ENCODE results near the gene BST2.
A peak's percentile ranks its signal among the peaks of the same experiment; 100 is the strongest.

Gene BST2

DNA sequence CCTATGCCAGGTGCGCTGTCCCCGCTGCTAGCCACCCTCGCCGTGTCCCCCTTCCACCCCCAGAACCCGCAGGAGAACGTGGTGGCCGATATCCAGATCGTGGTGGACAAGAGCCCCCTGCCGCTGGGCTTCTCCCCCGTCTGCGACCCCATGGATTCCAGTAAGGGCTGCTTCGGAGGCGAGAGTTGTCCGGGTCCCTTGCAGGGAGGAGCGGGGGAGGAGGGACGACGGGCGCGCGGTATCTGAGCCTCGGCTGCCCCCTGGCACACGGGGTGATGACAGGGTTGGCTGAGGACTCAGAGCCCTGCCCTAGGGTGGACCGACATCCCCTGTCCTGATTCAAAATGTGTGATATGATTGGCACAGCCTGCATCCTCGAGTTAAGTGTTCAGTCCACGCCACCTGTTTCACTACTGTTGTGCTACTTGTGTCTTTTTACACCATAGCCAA, 15.1 kb upstream of the BST2 start:
- H3K4me3 ChIP-seq (ENCODE audit: low read depth, low read length): peak overlapping the region; percentile 76
- no peak for DNase-seq (ENCODE audit: low read depth)

DNA sequence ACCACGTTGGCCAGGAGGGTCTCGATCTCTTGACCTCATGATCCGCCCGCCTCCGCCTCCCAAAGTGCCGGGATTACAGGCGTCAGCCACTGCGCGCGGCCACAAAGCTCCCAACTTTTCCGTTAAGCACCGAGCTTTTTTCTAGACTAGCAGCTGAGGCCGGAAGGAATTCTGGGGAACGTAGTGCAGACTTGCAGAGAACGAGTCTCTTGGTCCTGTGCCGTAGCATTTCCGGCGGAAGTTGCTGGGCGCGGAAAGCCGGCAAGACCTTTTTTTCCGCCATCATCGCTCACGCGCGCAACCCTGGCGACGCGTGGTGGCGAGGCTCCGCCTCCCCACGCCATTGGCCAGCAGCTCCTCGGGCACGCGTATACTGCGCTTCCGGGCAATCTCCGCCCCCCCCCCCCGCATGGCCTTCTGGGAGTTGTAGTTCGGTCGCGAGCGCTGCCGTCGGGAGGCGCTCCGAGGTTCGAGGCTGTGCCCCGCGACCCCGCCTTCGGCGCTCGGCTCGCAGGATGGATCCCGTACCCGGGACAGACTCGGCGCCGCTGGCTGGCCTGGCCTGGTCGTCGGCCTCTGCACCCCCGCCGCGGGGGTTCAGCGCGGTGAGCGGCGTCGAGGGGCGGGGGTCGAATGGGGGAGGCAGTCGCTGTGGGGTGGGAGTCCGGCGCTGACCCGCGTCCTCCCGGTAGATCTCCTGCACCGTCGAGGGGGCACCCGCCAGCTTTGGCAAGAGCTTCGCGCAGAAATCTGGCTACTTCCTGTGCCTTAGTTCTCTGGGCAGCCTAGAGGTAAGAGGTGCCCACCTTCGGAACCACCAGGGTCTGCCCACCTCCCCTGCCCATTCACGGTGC, 14.4 kb upstream of the BST2 start, which contains the start of gene MVB12A:
Gene MVB12A (plus strand): TSS at position 427 of the 854 bp plus-strand sequence. CDS start 89 bp downstream, at position 516.
- peak; percentile 98 for DNase-seq (ENCODE audit: low read depth)
- peak within 1 kb of the TSS; percentile 76 for H3K4me3 ChIP-seq (ENCODE audit: low read depth, low read length)

DNA sequence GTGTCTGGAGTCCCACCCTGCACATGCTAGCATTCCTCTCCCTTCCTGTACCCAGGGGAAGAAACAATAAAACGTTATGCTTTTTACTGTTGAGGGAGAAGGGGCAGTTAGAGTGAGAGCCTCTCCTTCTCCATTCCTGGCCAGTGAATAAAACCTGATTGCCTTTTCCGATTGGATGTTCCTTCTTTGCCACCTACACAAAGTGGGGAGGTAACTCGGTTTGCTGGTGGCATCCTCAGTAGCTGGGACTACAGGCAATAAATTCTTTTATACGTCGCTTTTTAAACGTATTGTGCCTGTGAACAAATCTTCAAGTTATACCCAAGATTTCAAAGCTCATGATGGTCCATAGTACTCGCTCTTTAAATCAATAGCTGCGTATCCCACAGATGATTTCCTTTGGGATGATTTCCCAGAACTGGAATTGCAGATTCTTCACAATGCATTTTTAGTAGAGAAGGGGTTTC, 13.8 kb upstream of the BST2 start:
- peak overlapping the region; percentile 76 for H3K4me3 ChIP-seq (ENCODE audit: low read depth, low read length)
- no peak for DNase-seq (ENCODE audit: low read depth)

DNA sequence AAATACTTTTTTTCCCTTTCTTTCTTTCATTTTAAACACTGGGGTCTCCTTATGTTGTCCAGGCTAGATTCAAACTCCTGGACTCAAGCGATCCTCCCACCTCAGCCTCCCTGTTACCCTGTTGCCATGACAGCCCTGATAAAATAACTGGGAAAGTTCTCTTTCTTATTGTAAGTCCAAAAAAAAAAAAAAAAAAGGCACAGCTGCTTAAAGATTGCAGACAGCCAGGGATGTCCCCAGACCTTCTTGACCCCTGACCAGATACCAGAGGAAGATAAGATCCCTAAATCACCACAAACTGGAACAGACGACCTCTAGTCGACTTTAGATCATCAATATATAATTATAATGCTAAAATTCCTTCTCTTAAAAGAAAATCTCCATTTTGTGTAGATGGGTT, 13.3 kb upstream of the BST2 start:
- no peak overlapping the region for H3K4me3 ChIP-seq (ENCODE audit: low read depth, low read length)
- no peak for DNase-seq (ENCODE audit: low read depth)

DNA sequence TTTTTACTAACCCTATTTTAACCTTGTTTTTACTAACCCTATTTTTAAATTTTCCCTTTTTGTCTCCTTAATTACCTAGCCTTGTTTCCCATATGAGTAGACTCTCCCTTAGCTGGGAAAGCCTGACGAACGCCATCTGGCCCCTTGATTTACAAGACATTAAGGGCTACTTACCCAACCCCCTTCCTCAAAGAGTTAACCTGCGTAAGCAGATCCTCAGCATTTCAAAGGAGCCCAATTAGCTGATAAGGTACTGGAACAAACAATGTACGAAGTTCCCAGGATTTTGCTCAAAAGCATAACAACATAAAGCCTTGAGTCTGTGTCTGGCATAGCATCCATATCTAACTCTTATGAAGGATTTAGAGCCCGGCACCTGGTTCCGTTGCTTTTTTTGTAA, 9.7 kb upstream of the BST2 start:
- no peak for DNase-seq (ENCODE audit: low read depth)

DNA sequence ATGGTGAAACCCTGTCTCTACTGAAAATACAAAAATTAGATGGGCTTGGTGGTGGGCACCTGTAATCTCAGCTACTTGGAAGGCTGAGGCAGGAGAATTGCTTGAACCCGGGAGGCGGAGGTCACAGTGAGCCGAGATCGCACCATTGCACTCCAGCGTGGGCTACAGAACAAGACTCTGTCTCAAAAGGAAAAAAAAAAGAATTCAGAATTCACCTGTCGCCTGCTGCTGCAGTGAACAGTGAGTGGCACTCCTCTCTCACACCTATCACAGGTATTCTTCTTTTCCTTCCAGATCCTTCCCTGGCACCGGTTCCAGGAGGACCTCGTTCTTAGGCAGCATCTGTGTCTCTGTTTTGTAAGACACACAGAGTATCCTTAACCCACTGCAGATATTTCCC, 8.7 kb upstream of the BST2 start:
- no peak overlapping the region for H3K4me3 ChIP-seq (ENCODE audit: low read depth, low read length)
- no peak for DNase-seq (ENCODE audit: low read depth)

More for the DNA sequence above, 9.7 kb upstream of the BST2 start:
- no peak overlapping the region for H3K4me3 ChIP-seq (ENCODE audit: low read depth, low read length)

DNA sequence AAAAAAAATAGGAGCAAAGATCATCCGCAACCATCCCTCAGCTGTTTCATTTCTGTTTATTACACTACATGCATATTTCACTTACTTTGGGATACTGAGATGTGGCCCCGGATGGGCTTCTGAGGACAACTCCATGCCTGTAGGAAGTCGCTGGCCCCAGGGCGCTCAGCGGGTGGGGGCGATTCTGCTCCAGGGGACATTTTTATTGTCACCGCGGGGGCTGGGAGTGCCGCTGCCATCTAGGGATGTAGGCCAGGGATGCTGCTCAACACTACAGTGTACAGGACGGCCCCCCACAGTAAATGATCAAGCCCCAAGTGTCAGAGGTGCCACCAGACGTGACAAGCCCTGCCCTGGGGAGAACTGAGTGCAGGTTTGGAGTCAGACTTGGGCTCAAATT, 6.4 kb upstream of the BST2 start:
- DNase-seq (ENCODE audit: low read depth): no peak
- no peak overlapping the region for H3K4me3 ChIP-seq (ENCODE audit: low read depth, low read length)

DNA sequence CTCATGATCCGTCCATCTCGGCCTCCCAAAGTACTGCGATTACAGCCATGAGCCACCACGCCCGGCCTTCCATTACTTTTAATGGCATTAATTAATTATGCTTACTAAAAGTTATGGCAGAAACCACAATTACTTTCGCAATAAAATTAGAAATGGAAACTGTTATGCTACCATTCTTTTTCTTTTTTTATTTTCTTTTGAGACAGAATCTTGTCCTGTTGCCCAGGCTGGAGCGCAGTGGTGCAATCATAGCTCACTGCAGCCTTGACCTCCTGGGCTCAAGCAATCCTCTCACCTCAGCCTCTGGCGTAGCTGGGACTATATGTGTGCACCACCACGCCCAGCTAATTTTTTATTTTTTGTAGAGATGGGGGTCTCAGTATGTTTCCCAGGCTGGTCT, 4.6 kb upstream of the BST2 start:
- no peak overlapping the region for H3K4me3 ChIP-seq (ENCODE audit: low read depth, low read length)
- no peak for DNase-seq (ENCODE audit: low read depth)

DNA sequence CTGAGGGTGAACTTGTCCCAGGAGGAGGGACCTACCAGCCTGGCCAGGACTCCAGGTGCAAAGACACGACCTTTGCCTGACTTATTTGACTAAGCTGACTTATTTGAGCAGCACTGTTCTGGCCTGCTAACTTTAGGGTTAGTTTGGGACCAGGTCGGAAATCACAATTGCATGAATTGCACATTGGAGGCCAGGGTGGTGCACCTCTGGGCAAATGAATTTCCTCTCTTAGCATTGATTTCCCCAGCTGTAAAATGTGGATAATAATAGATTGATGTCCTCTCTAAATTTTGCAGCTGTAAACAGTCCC, 1.4 kb upstream of the BST2 start:
- DNase-seq (ENCODE audit: low read depth): no peak
- H3K4me3 ChIP-seq (ENCODE audit: low read depth, low read length): no peak overlapping the region

DNA sequence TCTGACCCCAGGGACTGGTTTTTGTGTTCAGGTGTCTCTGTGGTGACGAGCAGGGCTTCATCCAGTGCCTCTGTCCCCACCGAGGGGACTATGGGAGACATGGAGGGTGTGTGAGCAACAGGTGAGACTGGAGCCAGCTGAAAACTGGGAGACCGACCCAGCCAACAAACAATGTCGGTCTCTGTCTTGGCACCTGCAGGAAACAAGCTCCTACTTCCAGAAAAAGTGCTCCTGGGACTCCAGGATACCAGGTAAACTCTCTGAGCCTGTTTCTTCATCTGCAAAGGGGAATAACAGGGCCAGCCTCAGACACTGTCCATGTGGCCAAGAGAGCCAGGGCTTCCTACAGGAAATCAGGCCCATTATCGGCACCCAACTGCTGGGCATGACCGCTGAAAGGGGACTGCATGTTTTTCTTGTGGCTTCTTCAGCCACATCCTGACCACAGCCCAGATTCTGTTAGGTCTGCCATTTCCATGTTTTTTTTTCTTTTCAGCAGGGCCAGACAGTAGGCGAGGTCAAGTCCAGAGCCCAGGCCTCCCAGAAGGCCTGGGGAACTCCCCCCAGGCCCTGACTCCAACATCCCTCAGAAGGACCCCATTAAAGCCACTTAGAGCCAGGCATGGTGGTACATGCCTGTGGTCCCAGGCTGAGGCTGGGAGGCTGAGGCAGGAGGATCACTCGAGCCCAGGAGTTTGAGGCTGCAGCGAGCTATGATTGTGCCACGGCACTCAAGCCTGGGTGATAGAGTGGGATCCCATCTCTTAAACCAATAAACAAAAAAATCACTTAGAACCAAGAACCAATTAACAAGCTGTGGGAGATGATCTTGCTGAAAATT, 836 bp upstream of the BST2 start:
- DNase-seq (ENCODE audit: low read depth): peak; percentile 10
- H3K4me3 ChIP-seq (ENCODE audit: low read depth, low read length): no peak overlapping the region

DNA sequence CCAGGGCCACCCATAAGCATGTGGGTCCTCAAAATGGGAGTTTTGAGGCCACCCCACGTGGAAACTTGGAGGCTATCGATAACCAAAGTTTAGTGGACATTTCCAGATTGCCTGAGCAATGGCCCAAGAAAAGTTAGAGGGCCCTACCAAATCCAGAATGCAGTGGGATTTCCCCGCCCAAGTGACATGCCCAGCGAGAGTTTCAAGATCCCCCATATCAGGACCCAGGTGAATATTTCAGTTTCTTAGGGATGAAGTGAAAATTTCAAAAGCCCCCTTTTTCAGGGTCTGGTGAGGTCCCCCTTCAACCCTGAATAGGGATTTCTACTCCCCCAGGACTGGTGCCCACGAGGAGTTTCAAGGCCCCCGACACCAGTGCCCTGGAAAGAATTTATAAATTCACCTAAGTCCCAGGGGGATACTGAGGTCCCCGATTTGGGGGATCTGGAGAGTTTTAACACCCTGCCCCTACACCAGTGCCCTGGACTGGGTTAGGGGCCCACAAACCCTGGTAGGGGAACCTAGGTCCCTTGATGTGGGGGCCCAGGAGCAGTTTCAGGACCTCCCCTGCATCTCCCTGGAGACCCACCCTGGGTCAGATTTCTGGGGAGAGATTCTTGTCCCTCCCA, 695 bp downstream of the BST2 start:
- H3K4me3 ChIP-seq (ENCODE audit: low read depth, low read length): no peak overlapping the region

DNA sequence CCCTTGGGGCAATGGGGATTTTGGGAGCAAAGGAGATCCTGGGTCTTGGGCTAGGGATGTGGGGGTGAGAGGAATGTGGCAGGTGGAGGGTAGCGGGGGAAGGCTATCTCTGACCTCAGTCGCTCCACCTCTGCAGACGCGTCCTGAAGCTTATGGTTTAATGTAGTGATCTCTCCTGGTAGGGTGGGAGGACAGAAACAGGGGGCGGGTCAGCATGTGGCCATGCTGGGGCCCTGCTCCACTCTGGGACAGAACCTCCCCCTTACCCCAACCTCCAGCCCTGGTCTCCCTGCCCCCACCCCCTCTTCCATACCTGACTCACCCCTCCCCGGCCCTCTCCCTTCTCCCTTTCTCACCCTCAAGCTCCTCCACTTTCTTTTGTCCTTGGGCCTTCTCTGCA, 1.4 kb downstream of the BST2 start:
- no peak overlapping the region for H3K4me3 ChIP-seq (ENCODE audit: low read depth, low read length)
- no peak for DNase-seq (ENCODE audit: low read depth)

More for the DNA sequence above, 695 bp downstream of the BST2 start:
- DNase-seq (ENCODE audit: low read depth): no peak

DNA sequence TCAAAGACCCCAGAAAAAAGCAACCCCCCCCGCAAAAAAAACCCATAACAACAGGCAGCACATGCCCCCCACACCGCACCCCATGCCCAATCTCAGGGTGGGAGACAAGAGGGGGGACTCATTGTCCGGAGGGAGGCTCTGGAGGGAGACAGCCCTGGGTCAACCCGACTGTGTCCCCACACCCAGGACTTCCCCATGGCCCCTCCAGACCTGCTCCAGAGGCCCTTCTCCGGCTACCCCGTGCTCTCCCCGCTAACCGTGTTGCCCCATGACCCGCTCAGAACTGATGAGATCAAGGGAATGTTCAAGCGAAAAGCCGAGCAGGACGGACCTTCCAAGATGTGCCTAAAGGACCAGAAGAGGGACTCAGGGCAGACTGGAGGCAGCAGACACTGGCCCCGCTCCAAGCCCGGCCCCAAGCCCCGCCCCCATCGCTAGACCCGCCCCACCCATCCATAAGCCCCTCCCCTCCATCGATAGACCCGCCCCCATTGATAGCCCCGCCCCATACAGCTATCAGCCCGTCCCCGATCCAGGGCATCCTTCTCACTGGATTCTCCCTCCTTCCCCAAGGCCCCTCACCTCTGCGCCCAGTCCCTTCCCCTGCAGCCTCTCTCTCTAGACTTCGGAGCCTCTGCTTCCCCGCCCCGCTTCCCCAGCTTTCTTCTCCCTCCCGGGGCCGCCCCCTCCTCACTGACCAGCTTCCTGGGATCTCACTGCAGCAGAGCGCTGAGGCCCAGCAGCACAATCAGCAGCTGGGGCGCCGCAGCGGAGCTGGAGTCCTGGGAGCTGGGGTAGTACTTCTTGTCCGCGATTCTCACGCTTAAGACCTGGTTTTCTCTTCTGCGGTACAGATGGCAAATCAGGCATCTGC, 2.2 kb downstream of the BST2 start:
- peak overlapping the region; percentile 5 for H3K4me3 ChIP-seq (ENCODE audit: low read depth, low read length)
- DNase-seq (ENCODE audit: low read depth): no peak

DNA sequence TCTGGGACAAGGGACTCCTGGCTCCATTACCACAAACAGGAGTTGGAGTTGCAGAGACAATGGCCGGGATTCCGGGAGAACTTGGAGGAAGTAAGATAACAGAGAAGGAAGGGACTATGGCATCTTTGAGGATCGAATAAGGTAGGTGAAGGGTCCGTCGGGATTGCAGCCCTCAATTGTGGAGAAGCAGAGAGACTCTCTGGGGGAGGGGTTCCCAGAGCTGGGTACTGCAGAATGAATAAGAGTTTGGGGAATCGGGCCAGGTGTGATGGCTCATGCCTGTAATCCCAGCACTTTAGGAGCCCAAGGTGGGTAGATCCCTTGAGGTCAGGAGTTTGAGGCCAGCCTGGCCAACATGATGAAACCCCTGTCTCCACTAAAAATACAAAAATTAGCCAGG, 3.8 kb downstream of the BST2 start:
- no peak for DNase-seq (ENCODE audit: low read depth)
- H3K4me3 ChIP-seq (ENCODE audit: low read depth, low read length): no peak overlapping the region

DNA sequence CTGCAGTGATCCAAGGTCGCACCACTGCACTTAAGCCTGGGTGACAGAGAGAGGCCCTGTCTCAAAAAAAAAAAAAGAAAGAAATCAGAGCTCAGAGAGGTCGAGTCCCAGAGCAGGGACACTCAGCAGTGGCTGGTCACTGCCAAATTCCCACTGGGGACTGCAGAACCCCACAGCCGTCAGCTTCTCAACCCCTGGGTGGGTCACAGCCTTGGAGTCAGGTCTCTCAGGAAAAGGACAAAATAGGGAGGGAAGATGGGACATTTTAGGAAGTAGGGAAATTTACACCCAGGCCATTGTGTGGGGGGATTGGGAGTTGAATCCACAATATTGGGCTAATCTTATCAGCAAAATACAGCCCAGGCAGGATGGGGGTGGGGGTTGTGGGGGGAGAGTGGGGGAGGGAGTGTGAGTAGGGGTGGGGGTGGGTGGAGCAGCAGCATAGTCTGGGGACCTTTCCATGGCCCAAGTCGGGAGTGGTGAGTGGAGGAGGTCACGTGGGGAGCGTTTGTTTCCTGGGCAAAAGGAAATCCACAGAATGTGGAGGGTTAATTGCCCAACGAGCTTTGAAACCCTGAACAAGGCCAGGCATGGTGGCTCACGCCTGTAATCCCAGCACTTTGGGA, 6.4 kb downstream of the BST2 start:
- H3K4me3 ChIP-seq (ENCODE audit: low read depth, low read length): no peak overlapping the region
- DNase-seq (ENCODE audit: low read depth): no peak

DNA sequence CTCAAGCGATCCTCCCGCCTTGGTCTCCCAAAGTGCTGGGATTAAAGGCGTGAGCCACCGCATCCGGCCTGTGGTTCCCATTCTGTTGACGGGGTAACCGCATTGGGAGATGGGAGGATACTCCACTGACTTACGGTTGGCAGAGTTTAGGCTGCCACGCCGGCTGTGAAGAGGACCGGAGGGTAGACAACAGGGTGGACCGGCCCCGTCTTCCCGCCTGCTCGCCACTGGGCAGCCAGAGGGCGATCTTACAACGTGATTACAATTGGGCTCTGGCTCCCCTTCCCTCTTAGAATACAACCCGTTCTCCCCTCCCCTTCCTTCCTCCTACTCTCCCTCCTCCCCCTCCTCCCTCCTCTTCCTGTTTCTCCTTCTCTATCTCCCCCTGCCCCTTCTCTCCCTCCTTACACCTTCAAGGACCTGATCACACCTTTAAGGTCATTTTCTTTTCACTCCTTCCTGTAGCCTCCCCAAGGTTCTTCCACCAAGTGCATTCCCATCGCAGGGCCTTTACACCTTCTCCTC, 10.5 kb downstream of the BST2 start:
- DNase-seq (ENCODE audit: low read depth): no peak

DNA sequence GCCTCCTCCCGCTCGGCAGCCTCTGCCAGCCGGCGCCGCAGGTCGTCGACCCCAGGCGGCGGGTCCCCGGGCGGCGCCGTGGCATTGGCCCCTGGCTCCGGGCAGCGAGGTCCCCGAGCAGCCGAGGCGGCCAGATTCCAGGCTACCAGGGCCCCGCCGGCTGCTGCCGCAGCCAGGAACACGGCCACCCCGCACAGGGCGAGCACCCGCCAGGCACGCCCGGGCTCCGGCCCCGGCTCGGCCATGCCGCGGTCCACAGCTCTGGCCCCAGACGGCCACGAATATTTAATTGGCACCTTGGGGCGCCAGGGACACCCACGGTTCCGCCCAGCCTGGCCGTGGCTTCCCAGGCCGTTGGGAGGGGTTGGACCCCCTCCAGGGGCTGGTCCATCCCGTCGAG, 11.5 kb downstream of the BST2 start, which contains the start of gene CCDC194:
Gene CCDC194 (minus strand): TSS at position 283 of the 400 bp plus-strand sequence. CDS start 38 bp downstream, at position 245.
- no peak for DNase-seq (ENCODE audit: low read depth)
- H3K4me3 ChIP-seq (ENCODE audit: low read depth, low read length): no peak within 1 kb of the TSS

More for the DNA sequence above, 10.5 kb downstream of the BST2 start:
- H3K4me3 ChIP-seq (ENCODE audit: low read depth, low read length): no peak overlapping the region

DNA sequence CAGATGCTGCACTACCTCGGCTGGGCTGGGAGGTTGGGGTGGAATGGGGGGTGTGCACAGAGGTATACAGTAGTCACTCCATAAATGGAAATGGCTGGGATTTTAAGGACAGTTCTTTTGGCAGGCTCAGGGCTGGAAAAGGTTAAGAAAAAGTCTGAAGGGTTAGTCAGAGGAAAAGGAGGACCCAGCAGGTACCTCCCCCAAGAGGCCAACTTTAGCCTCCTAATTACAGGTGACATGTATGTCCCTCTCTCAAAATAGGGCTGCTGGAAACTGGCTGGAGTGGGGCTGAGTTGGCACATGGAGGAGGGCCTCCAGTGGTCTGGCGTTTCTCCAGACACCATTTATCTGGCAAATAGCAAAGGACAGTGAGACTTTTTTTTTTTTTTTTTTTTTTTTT, 12.4 kb downstream of the BST2 start:
- H3K4me3 ChIP-seq (ENCODE audit: low read depth, low read length): no peak overlapping the region
- no peak for DNase-seq (ENCODE audit: low read depth)
